ENCODE measurements around the gene KRTAP5-11.
"Not testable (repeated sequence)": the region's sequence is repeated elsewhere in the genome, so short reads cannot be mapped to it uniquely, and the experiment has no call there.

KRTAP5-11 gene

DNA sequence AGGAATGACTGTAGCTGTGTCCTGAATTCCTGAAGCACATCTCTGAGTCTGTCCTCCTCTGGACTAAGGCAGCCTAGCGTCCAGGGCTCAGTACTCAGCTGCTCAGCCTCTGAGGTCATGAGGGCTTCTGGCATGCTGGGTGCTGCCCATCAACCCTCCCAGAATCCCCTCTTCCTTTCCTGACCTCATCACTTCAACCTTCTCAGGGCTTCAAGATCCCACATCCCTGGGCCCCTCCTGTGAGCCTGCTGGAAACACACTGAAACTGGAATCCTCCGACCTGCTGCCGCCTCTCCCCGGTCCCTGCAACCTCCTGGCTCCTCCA lies 44.0 kb downstream of the KRTAP5-11 start:
- H3K9ac ChIP-seq (ENCODE audit: low read length), result no peak overlapping the region
- no peaks in the 10 kb centered on the region for H3K27me3 ChIP-seq (ENCODE audit: control insufficient read depth in 1 of 2, insufficient read depth in 2 of 2, low read length in 2 of 2)
- H3K36me3 ChIP-seq (ENCODE audit: insufficient read depth, low read length), result no peaks in the 10 kb centered on the region
- no peaks in the 10 kb centered on the region for H3K4me1 ChIP-seq (ENCODE audit: insufficient read depth, low read length)
- H3K27ac ChIP-seq (ENCODE audit: low read depth, low read length), result no peak overlapping the region
- H3K9me3 ChIP-seq (ENCODE audit: low read length), result no peaks in the 10 kb centered on the region
- no peak overlapping the region for H3K4me3 ChIP-seq (ENCODE audit: low read depth in 1 of 2, low read length in 2 of 2)

DNA sequence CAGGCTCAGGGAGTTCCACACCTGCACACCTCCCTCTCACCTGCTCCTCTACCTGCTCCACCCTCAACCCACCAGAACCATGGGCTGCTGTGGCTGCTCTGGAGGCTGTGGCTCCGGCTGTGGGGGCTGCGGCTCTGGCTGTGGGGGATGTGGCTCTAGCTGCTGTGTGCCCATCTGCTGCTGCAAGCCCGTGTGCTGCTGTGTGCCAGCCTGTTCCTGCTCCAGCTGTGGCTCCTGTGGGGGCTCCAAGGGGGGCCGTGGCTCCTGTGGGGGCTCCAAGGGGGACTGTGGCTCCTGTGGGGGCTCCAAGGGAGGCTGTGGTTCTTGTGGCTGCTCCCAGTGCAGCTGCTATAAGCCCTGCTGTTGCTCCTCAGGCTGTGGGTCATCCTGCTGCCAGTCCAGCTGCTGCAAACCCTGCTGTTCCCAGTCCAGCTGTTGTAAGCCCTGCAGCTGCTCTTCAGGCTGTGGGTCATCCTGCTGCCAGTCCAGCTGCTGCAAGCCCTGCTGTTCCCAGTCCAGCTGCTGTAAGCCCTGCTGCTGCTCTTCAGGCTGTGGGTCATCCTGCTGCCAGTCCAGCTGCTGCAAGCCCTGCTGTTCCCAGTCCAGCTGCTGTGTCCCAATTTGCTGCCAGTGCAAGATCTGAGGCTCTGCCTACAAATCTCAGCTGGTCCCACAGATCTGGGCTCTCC lies 44.6 kb downstream of the KRTAP5-11 start, which contains the start of gene KRTAP5-8:
Gene KRTAP5-8 (plus strand): TSS at position 49 of the 689 bp plus-strand sequence. CDS start 31 bp downstream, at position 80.
- not testable (repeated sequence) for H3K36me3 ChIP-seq (ENCODE audit: insufficient read depth, low read length); H3K4me1 ChIP-seq (ENCODE audit: insufficient read depth, low read length); H3K9me3 ChIP-seq (ENCODE audit: low read length); H3K4me3 ChIP-seq (ENCODE audit: low read depth in 1 of 2, low read length in 2 of 2); H3K27me3 ChIP-seq (ENCODE audit: control insufficient read depth in 1 of 2, insufficient read depth in 2 of 2, low read length in 2 of 2); H3K27ac ChIP-seq (ENCODE audit: low read depth, low read length); H3K9ac ChIP-seq (ENCODE audit: low read length)

DNA sequence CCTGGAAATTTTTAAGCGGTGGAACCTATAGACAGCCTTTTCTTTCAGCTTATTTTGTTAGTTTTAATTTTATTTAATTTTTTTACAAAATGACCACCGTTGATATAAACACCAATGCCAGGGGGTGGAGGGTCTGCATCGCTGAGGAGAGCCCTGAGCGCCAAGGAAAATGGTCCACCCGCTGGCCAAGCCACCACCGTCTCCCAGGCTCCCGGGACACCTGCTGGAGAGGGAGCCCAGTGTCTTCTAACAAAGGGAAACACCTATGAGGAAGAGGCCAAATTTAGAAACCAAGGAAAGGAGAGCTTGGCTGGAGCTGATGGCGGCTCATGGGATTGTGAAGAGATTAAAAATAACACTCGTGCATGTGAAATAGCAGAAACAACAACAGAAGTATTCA lies 45.1 kb downstream of the KRTAP5-11 start:
- Histone ChIP-seq H3K4me1 (ENCODE audit: insufficient read depth, low read length) (no peaks in the 10 kb centered on the region), H3K4me3 (ENCODE audit: low read depth in 1 of 2, low read length in 2 of 2) (no peak overlapping the region), H3K9me3 (ENCODE audit: low read length) (no peaks in the 10 kb centered on the region), H3K27me3 (ENCODE audit: control insufficient read depth in 1 of 2, insufficient read depth in 2 of 2, low read length in 2 of 2) (no peaks in the 10 kb centered on the region), H3K27ac (ENCODE audit: low read depth, low read length) (no peak overlapping the region), H3K36me3 (ENCODE audit: insufficient read depth, low read length) (no peaks in the 10 kb centered on the region), H3K9ac (ENCODE audit: low read length) (no peak overlapping the region)

DNA sequence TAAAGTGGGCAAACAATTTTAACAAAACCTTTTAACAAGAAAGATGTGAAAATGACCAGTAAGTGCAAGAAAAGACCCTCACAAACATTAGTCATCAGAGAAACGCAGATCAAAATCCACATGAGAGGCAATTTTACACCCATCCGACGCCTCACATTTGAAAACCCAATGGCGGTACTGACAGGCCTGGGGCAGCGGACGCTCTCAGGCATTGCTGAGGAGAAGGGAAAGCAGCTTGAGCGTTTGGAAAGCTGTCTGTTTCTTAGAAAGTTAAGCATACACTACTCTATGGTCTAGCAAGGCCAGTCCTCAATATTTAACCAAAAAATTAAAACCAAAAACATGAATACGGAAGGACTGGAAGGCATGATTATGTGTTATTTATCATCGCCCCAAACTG lies 46.9 kb downstream of the KRTAP5-11 start:
- Histone ChIP-seq H3K9me3 (ENCODE audit: low read length) (no peaks in the 10 kb centered on the region), H3K36me3 (ENCODE audit: insufficient read depth, low read length) (no peaks in the 10 kb centered on the region), H3K9ac (ENCODE audit: low read length) (no peak overlapping the region), H3K4me3 (ENCODE audit: low read depth in 1 of 2, low read length in 2 of 2) (no peak overlapping the region), H3K4me1 (ENCODE audit: insufficient read depth, low read length) (no peaks in the 10 kb centered on the region), H3K27ac (ENCODE audit: low read depth, low read length) (no peak overlapping the region), H3K27me3 (ENCODE audit: control insufficient read depth in 1 of 2, insufficient read depth in 2 of 2, low read length in 2 of 2) (no peaks in the 10 kb centered on the region)

DNA sequence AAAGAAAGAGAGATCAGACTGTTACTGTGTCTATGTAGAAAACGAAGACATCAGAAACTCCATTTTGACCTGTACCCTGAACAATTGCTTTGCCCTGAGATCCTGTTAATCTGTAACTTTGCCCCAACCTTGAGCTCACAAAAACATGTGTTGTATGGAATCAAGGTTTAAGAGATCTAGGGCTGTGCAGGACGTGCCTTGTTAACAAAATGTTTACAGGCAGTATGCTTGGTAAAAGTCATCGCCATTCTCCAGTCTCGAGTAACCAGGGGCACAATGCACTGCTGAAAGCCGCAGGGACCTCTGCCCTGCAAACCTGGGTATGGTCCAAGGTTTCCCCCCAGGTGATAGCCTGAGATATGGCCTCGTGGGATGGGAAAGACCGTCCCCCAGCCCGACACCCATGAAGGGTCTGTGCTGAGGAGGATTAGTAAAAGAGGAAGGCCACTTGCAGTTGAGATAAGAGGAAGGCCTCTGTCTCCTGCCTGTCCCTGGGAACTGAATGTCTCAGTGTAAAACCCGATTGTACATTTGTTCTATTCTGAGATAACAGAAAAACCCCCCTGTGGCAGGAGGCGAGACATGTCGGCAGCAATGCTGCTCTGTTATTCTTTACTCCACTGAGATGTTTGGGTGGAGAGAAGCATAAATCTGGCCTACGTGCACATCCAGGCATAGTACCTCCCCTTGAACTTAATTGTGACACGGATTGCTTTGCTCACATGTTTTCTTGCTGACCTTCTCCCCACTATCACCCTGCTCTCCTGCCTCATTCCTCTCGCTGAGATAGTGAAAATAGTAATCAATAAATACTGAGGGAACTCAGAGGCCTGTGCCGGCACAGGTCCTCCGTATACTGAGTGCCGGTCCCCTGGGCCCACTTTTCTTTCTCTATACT lies 47.7 kb downstream of the KRTAP5-11 start:
- not testable (repeated sequence) for H3K9ac ChIP-seq (ENCODE audit: low read length); H3K9me3 ChIP-seq (ENCODE audit: low read length); H3K36me3 ChIP-seq (ENCODE audit: insufficient read depth, low read length); H3K27me3 ChIP-seq (ENCODE audit: control insufficient read depth in 1 of 2, insufficient read depth in 2 of 2, low read length in 2 of 2); H3K27ac ChIP-seq (ENCODE audit: low read depth, low read length); H3K4me1 ChIP-seq (ENCODE audit: insufficient read depth, low read length); H3K4me3 ChIP-seq (ENCODE audit: low read depth in 1 of 2, low read length in 2 of 2)

DNA sequence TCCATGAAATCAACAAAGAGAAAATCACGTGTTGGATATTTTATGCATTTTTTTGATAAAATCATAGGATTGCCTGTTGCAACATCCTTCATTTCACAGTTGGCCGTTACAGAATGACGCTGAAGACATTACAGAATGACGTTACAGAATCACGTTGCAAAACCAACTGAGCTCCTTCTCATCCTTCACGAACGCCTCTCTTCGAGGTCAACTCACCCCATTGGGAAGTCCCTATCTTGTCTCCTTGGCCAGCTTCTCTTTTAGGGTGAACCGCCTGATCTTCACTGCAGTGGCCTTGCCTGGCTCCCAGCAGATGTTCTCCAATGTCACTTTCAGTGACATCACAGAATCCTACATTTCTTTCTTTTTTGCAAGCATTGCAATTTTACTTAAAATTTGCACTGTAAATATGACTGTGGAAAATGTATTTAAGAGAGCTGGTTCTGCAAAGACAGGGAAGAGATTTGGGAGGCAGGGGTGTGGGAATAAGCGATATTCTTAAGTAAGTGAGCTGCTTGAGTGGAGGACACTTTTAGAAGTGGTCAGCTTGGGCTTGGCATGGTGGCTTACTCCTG lies 50.6 kb downstream of the KRTAP5-11 start:
- Histone ChIP-seq H3K27ac (ENCODE audit: low read depth, low read length) (no peak overlapping the region), H3K4me3 (ENCODE audit: low read depth in 1 of 2, low read length in 2 of 2) (no peak overlapping the region), H3K4me1 (ENCODE audit: insufficient read depth, low read length) (no peaks in the 10 kb centered on the region), H3K27me3 (ENCODE audit: control insufficient read depth in 1 of 2, insufficient read depth in 2 of 2, low read length in 2 of 2) (no peaks in the 10 kb centered on the region), H3K9me3 (ENCODE audit: low read length) (no peaks in the 10 kb centered on the region), H3K36me3 (ENCODE audit: insufficient read depth, low read length) (no peaks in the 10 kb centered on the region), H3K9ac (ENCODE audit: low read length) (no peak overlapping the region)
